ENCODE measurements around the gene TMEM184C.

GRCh38 chr4:147678106-147678505 is 60.9 kb downstream of the TMEM184C start:
- TF ChIP-seq CTCF (IDR thresholded peaks at IDR 0.05) (no peak), POLR2A (IDR thresholded peaks at IDR 0.05) (no peak)

Measured in stomach (tissue), 4 donors.